ENCODE data around the gene SLC11A1.
A peak's percentile ranks its signal among the peaks of the same experiment; 100 is the strongest.

SLC11A1 gene, protein sequence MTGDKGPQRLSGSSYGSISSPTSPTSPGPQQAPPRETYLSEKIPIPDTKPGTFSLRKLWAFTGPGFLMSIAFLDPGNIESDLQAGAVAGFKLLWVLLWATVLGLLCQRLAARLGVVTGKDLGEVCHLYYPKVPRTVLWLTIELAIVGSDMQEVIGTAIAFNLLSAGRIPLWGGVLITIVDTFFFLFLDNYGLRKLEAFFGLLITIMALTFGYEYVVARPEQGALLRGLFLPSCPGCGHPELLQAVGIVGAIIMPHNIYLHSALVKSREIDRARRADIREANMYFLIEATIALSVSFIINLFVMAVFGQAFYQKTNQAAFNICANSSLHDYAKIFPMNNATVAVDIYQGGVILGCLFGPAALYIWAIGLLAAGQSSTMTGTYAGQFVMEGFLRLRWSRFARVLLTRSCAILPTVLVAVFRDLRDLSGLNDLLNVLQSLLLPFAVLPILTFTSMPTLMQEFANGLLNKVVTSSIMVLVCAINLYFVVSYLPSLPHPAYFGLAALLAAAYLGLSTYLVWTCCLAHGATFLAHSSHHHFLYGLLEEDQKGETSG

DNA sequence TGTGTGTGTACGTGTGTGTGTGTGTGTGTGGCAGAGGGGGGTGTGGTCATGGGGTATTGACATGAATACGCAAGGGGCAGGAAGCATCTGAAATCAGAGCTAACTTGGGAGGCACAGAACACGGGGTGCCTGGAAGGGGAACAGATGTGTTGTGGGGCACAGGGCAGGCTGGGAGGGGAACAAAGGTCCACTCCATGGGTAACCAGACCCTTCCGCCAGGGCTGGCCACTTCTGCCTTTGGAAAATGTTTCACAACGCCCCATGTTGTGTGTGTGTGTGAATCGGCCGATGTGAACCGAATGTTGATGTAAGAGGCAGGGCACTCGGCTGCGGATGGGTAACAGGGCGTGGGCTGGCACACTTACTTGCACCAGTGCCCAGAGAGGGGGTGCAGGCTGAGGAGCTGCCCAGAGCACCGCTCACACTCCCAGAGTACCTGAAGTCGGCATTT, at the start of gene SLC11A1:
Gene SLC11A1 (plus strand): TSS at position 358 of the 451 bp plus-strand sequence. CDS start 96 bp downstream, outside the sequence.
- in situ Hi-C loops (cut with MboI; ENCODE audit: low pct_unique_long_range_greater_than_20kb, low sequenced_read_pairs) = no loop called here
- DNase-seq = no peak

DNA sequence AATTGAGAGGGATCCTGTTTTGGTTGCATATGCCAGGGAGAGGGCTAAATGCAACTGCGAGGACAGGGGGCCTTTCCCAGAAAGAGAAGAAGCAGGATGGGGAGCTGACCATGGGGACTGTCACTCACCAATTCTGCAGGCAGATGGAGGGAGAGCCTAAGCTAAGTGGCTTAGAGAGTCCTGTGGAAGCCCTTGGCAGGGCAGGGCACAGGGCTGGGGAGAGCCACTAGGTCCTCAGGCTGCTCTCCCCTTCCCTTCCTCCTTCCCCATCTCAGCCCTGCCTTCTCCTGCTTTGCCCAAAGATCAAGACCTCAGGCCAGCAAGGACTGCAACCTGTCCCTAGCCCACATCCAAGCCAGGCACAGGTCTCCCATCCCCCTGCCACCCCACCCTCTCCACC, 49.8 kb upstream of the SLC11A1 start:
- in situ Hi-C loops (cut with MboI; ENCODE audit: low pct_unique_long_range_greater_than_20kb, low sequenced_read_pairs) = no loop called here
- DNase-seq = peak; percentile 24

DNA sequence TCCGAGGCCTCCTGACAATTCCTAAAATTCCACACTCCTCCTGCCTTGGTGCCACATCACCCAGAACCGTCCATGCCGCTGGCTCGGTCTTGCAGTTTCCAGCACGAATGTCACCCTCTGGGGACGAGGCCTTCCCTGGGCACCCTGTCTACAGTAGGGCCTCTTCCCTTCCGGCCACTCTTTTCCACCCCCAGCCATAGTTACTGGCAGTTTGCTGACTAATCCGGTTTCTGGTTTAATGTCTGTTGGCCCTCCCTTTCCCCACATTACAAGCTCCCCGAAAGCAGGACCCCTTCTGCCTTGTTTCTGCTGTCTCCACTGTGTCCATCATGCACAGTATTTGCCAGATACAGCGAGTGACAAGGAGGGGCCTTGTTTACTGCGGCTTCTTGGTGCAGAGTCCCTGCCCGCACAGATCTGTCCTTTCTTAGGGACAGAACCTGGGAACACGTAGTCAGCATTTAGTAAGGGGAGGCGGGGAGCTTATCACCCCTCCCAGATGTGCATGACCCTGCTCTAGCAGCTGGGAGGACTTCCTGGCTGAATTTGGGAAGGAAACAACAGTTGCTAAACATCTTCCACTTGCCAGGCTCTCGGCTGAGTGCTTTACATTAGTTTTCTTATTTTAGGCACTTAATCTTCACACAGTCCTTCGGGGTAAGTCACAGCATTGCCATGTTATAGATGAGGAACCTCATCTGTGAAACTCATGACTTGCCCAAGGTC, 49.0 kb upstream of the SLC11A1 start:
- DNase-seq = peak; percentile 97
- in situ Hi-C loops (cut with MboI; ENCODE audit: low pct_unique_long_range_greater_than_20kb, low sequenced_read_pairs) = no loop called here

DNA sequence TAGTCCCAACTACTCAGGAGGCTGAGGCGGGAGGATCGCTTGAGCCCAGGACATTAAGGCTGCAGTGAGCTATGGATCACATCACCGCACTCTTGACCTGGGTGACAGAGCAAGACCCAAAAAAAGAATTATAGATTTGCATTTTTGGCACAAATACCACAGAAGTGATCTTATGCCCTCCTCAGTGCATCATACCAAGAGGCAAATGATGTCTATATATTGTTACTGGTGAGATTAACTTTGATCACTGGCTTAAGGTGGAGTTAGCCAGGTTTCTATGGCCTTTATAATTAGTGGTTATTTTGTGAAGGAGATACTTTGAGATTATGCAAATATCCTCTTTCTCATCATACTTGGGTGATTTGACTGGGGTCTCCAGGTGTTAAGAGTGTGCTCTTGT, 47.5 kb upstream of the SLC11A1 start:
- in situ Hi-C loops (cut with MboI; ENCODE audit: low pct_unique_long_range_greater_than_20kb, low sequenced_read_pairs) = no loop called here
- DNase-seq = no peak

DNA sequence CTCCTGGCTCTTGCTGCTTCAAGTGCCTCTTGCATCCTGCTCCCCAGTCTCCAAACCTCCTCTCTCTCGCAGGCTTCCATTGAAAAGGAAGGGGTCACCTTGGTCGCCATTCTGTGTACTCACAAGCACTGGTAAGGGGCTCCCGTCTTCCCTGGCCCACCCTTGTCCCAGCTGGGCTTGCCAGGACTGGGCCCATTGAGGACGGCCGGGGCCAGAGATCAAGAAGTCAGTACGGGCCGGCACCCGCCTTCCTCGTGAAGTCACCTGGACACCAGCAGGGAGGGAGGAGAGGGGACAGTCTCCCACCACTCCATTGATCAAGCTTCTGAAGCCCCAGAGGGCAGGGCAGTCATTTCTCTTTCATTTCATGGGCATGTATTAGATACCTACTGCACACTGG, 41.4 kb upstream of the SLC11A1 start:
- DNase-seq = no peak
- in situ Hi-C loops (cut with MboI; ENCODE audit: low pct_unique_long_range_greater_than_20kb, low sequenced_read_pairs) = no loop called here

DNA sequence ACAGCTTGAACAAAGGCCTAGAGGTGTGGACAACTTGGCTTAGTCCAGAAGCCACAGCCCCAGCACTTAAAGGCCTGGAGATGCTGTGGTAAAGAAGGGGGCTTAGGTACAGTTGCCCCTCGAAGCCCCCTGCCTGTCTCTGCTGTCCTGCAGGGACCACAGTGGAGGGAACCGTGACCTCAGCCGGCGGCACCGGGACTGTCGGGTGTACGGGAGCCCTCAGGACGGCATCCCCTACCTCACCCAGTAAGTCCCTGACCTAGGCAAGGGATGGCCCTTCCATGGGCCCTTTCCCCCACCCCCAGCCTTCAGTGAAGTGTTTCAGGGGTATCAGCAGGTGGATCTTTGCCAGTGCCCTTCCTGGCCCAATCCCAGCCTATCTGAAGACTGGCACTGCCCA, 40.7 kb upstream of the SLC11A1 start:
- DNase-seq = no peak
- in situ Hi-C loops (cut with MboI; ENCODE audit: low pct_unique_long_range_greater_than_20kb, low sequenced_read_pairs) = no loop called here

DNA sequence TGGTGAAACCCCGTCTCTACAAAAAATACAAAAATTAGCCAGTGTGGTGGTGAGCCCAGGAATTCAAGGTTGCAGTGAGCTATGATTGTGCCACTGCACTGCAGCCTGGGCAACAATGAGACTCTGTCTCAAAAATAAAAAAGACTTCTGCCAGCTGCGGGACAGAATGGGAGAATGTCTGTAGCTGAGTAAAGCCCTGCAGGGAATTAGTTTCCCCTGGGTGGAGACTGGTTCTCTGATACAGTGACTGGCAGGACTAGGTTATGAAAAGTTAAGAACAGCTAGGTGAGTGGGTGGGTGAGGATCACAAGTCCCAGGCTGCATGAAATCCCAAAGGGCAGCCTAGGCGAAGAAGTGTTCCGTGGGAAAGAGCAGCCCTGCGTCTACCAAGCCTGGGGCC, 39.2 kb upstream of the SLC11A1 start:
- no peak for DNase-seq
- in situ Hi-C loops (cut with MboI; ENCODE audit: low pct_unique_long_range_greater_than_20kb, low sequenced_read_pairs) = no loop called here

DNA sequence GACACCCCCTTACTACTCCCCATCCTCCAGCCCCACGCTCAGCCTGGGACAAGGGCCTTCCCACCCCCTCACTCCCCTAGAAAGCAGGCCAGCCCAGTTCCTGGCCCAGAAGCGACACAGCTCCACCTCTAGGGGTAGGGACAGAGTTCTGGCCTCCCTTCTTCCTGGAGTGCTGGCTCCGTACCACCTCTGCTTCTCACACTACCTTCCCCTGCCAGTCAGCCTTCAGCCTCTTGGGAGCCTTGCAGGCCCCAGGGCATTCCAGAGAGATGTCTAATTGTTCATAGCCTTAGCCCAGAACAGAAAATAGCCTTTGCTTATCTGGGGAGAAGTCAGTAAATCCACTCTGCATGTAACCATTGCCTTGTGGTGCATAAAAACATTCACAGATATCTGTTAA, 38.5 kb upstream of the SLC11A1 start:
- in situ Hi-C loops (cut with MboI; ENCODE audit: low pct_unique_long_range_greater_than_20kb, low sequenced_read_pairs) = no loop called here
- DNase-seq = no peak

DNA sequence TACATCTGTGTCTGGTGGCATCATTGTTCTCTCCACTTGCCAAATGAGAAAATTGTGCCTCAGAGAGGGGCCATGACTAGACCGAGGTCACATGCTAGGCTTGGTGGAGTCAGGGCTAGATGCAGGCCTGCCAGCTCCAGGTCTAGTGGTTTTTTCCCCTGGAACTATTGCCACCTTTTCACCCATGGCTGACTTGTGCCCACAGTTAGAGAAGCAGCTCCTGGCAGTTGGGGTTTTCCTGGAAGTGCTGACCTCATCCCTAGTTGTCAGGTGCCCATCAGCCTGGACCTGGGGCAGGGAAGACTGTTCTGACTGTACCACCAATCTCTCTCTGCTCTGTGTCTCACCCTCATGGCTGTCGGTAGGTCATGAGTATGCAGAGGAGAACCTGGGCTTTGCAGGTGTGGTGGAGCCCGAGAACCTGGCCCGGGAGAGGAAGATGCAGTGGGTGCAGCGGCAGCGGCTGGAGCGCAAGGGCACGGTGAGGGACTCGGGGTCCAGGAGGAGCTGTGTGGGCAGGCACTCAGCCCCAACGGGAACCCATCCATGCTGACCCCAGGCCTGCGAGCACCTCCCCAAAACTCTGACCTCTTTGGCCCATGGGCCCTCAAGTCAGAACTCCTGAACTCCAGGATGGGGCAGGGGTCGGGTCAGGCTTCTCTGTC, 37.9 kb upstream of the SLC11A1 start:
- DNase-seq = no peak
- in situ Hi-C loops (cut with MboI; ENCODE audit: low pct_unique_long_range_greater_than_20kb, low sequenced_read_pairs) = no loop called here

DNA sequence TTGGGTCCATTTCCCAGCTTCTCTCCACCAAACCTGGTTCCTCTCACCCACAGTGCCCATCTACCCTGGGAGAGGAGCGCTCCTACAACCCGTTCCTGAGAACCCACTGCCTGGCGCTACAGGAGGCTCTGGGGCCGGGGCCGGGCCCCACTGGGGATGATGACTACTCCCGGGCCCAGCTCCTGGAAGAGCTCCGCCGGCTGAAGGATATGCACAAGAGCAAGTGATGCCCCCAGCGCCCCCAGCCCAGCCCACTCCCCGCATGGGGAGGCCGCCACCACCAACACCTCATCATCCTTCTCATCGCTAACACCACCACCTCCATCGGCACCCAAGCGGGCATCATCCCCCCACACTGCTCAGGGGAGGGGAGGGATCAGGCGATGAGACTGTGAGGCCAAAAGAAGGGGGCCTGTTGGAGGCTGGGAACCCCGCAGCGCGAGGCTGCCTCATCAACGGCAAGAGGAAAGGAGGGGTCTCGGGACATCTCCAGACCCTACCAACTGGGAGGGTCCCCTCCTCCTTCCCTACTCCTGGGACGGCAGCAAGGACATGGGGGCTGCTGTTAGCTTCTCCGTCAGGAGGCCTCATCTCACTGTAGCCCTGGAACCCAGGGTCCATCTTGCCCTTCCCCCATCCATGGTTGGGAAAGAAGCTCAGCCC, 37.2 kb upstream of the SLC11A1 start:
- in situ Hi-C loops (cut with MboI; ENCODE audit: low pct_unique_long_range_greater_than_20kb, low sequenced_read_pairs) = no loop called here
- DNase-seq = no peak

DNA sequence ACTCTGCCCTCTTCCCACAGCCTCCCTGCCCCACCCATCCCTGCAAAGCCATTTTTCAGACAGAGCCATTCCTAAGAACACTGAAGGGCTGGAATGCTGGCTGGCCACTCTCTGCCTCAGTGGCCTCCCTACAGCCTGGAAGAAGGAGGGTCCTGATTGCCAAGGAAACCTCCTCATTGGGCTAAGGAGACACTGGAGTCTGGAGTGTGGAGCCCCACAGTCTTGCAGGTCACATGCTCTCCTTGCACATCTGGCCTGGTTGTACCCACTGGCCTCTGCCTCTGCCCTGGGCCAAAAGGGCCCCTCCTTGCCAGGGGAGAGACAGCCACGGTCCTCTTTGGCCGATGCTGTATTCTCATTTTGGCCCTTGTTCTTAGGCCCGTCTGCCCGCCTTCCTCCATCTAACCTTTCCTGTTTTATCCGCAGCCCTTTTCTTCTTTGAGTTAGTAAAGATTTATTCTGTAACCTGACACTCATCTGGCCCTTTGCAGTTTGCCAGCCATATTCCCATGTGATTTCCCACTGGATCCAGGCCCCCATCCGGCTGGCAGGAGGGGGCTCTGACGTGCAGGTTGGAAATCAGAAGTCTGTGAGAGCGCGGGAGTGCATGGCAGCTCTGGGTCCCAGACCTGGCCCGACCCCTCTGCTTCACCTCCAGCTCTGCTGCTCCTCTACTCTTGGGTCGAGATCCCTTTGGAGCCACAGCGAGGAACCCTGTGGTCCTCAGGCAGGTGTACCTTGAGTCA, 36.4 kb upstream of the SLC11A1 start:
- in situ Hi-C loops (cut with MboI; ENCODE audit: low pct_unique_long_range_greater_than_20kb, low sequenced_read_pairs) = no loop called here
- no peak for DNase-seq

DNA sequence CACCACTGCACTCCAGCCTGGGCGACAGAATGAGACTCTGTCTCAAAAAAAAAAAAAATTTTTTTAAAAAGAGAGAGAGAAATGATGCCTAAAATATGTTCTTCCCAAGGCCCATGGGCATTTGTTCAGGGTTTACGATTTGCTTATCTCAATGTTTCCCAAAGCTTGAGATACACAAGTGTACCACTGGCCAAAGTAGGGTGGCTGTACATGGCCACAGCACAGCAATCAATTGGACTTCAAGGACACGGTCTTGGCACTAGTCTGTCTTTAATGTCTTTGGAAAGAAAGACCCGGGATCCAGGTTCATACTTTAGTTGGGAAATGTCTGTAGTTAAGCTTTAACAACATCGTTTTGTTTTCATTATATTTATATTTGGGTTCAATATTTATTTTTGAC, 34.9 kb upstream of the SLC11A1 start:
- in situ Hi-C loops (cut with MboI; ENCODE audit: low pct_unique_long_range_greater_than_20kb, low sequenced_read_pairs) = no loop called here
- DNase-seq = no peak

DNA sequence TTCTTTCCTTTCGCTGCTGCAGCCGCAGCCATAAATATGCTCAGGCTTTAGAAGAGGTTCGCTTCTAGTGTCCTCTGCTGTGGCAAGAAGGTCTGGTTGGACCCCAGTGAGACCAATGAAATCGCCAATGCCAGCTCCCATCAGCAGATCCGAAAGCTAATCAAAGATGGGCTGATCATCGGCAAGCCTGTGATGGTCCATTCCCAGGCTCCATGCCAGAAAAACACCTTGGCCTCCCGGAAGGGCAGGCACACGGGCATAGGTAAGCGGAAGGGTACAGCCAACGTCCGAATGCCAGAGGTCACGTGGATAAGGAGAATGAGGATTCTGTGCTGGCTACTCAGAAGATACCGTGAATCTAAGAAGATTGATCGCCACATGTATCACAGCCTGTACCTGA, 28.0 kb upstream of the SLC11A1 start:
- DNase-seq = no peak
- in situ Hi-C loops (cut with MboI; ENCODE audit: low pct_unique_long_range_greater_than_20kb, low sequenced_read_pairs) = no loop called here

DNA sequence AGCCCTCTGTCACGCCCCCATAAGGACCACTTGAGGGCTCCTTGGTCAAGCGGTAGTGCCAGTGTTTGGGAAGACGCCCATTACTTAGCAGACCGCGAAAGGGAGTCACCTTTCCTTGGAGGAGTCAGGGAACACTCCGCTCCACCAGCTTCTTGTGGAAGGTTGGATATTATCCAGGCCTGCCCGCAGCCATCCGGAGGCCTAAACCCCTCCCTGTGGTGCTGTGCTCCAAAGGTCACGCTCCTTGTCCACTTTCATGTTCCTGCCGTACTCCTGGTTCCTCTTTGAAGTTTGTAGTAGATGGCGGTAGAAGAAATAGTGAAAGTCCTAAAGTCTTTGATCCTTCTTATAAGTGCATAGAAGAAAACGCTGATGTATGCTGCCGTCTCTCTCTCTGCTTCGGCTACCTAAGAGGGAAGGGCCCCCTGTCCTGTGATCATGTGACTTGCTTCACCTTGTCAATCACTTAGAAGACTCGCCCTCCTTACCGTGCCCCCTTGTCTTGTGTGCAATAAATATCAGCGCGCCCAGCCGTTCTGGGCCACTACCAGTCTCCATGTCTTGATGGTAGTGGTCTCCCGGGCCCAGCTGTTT, 27.1 kb upstream of the SLC11A1 start:
- DNase-seq = no peak
- in situ Hi-C loops (cut with MboI; ENCODE audit: low pct_unique_long_range_greater_than_20kb, low sequenced_read_pairs) = no loop called here

DNA sequence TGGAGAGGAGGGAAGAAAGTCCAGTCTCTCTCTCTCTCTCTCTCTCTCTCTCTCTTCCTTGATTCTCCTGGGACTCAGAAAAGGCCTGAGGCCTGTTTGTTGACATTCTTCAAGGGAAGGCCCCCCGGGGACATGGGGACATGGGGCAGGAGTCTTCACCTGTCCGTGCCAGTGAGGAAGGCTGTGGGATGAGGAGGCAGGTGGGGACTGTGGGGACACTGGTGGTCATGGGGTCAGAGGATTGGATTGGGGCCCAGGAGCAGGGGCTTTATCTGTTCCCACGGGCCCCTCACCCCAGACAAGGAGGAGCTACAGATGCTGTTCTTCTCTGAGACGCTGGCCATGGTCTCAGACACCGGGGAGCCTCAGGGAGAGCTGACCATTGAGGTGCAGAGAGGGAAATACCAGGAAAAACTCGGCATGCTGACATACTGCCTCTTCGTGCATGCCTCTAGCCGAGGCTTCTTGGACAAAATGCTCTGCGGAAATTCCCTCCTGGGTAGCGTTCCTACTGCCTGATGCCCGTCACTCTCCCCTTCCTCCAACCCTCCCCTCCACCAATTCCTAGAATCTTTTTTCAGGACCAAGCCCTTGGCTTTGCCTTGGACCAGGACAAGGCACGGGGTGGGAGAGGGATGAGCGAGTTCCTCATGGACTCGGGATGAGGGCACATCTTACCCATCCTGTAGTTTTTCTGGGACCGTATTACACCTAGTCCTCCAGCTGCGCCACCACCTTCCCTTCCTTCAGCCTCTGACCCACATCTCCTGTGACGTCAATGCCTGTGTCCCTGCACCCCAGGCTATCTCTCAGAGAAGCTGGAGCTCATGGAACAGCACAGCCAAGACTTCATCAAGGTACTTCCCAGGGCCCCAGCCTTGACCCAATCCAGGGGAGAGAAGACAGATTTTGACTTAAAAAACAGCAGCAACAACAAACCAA, 24.6 kb upstream of the SLC11A1 start:
- in situ Hi-C loops (cut with MboI; ENCODE audit: low pct_unique_long_range_greater_than_20kb, low sequenced_read_pairs) = no loop called here
- no peak for DNase-seq

DNA sequence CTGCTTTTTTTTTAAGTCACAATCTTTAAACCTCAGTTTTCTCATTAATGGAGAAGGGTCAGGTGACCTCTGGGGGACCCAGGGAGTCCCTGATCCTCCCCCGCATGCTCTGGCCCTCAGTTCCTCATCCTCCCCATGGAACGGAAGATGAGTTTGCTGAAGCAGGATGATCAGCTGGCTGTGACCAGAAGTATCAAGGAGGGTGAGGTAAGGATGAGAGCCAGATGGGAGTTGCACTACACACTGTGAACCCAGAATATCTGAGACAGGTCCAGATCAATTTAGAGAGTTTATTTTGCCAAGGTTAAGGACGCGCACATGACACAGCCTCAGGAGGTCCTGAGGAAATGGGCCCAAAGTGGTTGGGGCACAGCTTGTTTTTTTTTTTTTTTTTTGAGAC, 21.6 kb upstream of the SLC11A1 start:
- peak; percentile 89 for DNase-seq
- in situ Hi-C loops (cut with MboI; ENCODE audit: low pct_unique_long_range_greater_than_20kb, low sequenced_read_pairs) = no loop called here

DNA sequence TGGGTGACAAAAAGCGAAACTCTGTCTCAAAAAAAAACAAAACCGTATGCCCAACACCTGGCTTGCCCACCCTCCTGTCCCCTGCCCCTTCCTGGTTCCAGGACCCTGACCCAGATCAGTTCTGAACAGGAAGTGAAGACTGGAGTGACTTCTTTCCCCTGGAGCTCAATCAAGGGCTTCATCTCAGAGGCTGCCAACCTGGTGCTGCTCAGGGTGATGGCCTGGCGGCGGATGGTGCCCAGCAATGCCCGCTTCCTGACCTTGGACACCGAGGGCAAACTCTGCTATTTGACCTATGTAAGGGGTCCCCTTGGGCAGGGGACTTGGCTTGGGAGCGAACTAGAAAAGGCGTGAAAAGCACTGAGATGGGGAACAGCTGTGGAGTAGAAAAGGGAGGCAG, 19.5 kb upstream of the SLC11A1 start:
- DNase-seq = no peak
- in situ Hi-C loops (cut with MboI; ENCODE audit: low pct_unique_long_range_greater_than_20kb, low sequenced_read_pairs) = no loop called here
